Transverse colon (tissue), 4 donors: Measurements from ENCODE around the gene GPD2. TPM values are rescaled to one million over a fixed set of nuclear protein-coding genes. Genes with fewer than 3 reads are reported as not detected.
A peak's percentile ranks its signal among the peaks of the same experiment; 100 is the strongest.

ENCODE experiments used
- DNase-seq: peaks from one replicate; pipeline ENCODE4 v3.0.0-alpha.2; 2019
- H3K27ac ChIP-seq, 4 donors: fragments of 200-600 bp; sonication (generic); 2 replicates each; pipeline ENCODE4 v1.5.1; 2016 to 2018; ENCODE audit warnings: inconsistent platforms in 4 of 4
- H3K27me3 ChIP-seq: fragments of 200-600 bp; sonication (generic); 2 replicates; pipeline ENCODE4 v1.5.1; 2017; ENCODE audit warnings: inconsistent platforms
- H3K36me3 ChIP-seq, 4 donors: fragments of 200-600 bp; sonication (generic); 2 replicates each; pipeline ENCODE4 v1.5.1; 2017 to 2019; ENCODE audit warnings: inconsistent platforms in 4 of 4
- H3K4me1 ChIP-seq, 4 donors: fragments of 200-600 bp; sonication (generic); 2 replicates each; pipeline ENCODE4 v1.5.1; 2017 to 2020; ENCODE audit warnings: inconsistent platforms in 4 of 4
- H3K4me3 ChIP-seq, 4 donors: fragments of 200-600 bp; sonication (generic); 1 replicate in 1 of 4; 2 replicates in 3 of 4; pipeline versions ENCODE4 v1.5.1 to v1.6.1; 2017 to 2019; ENCODE audit warnings: inconsistent platforms in 4 of 4
- H3K9me3 ChIP-seq, 2 donors: fragments of 200-600 bp; sonication (generic); 2 replicates each; pipeline ENCODE4 v1.5.1; 2017 to 2019; ENCODE audit warnings: inconsistent platforms in 2 of 2
- EP300 ChIP-seq: sonication (generic); formaldehyde crosslinking; IDR thresholded peaks from one replicate; pipeline ENCODE4 v1.6.1; 2017; ENCODE audit warnings: antibody characterized with exemption, low read depth
- POLR2A ChIP-seq: fragments of 450-650 bp; IDR thresholded peaks from one replicate; pipeline ENCODE4 v1.6.1; 2016; ENCODE audit warnings: antibody characterized with exemption, mild to moderate bottlenecking, moderate library complexity
- POLR2AphosphoS5 ChIP-seq, 3 donors: sonication (generic); formaldehyde crosslinking; IDR thresholded peaks; one replicate each; pipeline ENCODE4 v1.6.1; 2016; ENCODE audit warnings: antibody characterized with exemption in 3 of 3
- WGBS, 2 donors: methylation state at CpG; one replicate each; pipeline ENCODE4 v1.1.5; 2018; ENCODE audit warnings: low coverage in 1 of 2; 5-methylcytosine and 5-hydroxymethylcytosine counted together
- in situ Hi-C, 4 donors: fragments of 200-750 bp; cut with MboI; loops; one replicate each; pipeline versions ENCODE4 v1.15.0 to v1.15.1; 2017; ENCODE audit warnings: low sequenced_read_pairs in 3 of 4, low pct_ligation_motif_present in 1 of 4, low pct_unique_long_range_greater_than_20kb in 1 of 4
- intact Hi-C: fragments of 100-400 bp; cut with DNase I; formaldehyde crosslinking; loops from one replicate; pipeline ENCODE4 v1.15.1; 2023; ENCODE audit warnings: low total_unique reads
- total RNA-seq, 4 donors: library from RNA; depleted of rRNA; stranded (reverse); fragments of >200 nt; gene quantifications; one replicate each; pipeline ENCODE4 v1.1.0, GENCODE V29; 2016
- TF ChIP-seq, protein P1 (sequence below), 5 experiments: fragments of 200-600 bp in 3 of 5; fragments of 450-650 bp in 2 of 5; sonication (generic) in 3 of 5; IDR thresholded peaks; 1 replicate in 2 of 5; 2 replicates in 3 of 5; pipeline ENCODE4 v1.5.1; 2016 to 2017; ENCODE audit warnings: antibody characterized with exemption in 5 of 5, inconsistent platforms in 3 of 5, mild to moderate bottlenecking in 2 of 5, moderate library complexity in 1 of 5

Gene GPD2
- total RNA-seq, 4 donors from 2014 or later = 65.5 to 161 (median 98.6) TPM

DNA sequence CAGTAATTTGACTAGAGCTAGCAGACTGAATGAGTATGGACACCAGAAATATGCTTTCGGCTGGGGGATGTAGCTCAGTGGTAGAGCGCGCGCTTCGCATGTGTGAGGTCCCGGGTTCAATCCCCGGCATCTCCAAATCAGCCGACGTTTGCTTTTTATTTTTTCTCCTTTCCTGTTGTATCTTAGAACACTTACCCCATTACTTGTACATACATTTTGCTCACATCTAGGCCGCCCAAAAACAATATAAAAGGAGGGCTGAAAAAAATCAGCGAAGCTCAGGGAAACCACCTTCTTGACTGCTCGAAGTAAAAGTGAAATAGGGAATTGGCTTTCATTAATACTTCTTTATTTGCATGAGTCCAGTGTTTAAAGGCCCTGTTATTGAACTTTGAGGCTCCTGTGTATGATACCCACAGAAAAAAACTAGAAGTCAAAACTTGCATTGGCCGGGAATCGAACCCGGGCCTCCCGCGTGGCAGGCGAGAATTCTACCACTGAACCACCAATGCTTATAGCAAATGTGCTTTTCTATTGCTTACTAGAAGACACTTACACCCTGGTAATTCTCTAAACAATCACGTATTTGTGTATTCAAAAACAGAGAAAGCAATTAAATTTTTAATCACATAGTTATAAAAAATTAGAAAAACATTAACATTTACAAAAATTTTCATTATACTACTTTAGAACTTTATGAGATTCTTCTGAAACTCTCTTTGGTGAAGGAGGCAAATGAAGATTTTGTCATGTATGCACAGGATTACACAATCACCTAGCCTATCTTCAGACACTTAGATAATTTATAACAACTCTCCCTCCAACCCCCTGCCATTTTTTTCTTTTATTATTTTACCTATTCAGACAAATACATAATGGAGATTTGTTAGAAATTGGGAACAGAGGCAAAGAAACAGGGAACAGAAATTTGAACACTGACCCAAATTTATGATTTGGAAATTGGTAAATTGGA lies 35.2 kb upstream of the GPD2 start:
- Histone ChIP-seq H3K4me1 (peaks cover 4 to 21% (median 13%) of the 10 kb centered on the region in 4 donors), H3K27me3 (no peaks in the 10 kb centered on the region), H3K9me3 (no peaks in the 10 kb centered on the region), H3K4me3 (peak overlapping the region; percentile 31 to 76 (median 63)), H3K36me3 (no peaks in the 10 kb centered on the region), H3K27ac (peak overlapping the region; percentile 90 to 95 (median 92))
- DNase-seq = peak; percentile 77
- intact Hi-C loops (loop anchor here (2.0 kb wide), 1 partner anchor 66 kb away; no protein-coding TSS in a partner anchor), in situ Hi-C loops (loop anchor here in 1 of 4 donors (25.0 kb wide), 1 partner anchor 486 kb away; no protein-coding TSS in a partner anchor)
- 1% methylated on average over 19 of the region's 19 CpGs for WGBS, 2 donors
- no peak for TF ChIP-seq EP300
- TF ChIP-seq POLR2AphosphoS5 (IDR thresholded peaks at IDR 0.05) = peak in 1 of 3 donors; percentile 51
- no peak for TF ChIP-seq POLR2A
- TF ChIP-seq, protein P1, sequence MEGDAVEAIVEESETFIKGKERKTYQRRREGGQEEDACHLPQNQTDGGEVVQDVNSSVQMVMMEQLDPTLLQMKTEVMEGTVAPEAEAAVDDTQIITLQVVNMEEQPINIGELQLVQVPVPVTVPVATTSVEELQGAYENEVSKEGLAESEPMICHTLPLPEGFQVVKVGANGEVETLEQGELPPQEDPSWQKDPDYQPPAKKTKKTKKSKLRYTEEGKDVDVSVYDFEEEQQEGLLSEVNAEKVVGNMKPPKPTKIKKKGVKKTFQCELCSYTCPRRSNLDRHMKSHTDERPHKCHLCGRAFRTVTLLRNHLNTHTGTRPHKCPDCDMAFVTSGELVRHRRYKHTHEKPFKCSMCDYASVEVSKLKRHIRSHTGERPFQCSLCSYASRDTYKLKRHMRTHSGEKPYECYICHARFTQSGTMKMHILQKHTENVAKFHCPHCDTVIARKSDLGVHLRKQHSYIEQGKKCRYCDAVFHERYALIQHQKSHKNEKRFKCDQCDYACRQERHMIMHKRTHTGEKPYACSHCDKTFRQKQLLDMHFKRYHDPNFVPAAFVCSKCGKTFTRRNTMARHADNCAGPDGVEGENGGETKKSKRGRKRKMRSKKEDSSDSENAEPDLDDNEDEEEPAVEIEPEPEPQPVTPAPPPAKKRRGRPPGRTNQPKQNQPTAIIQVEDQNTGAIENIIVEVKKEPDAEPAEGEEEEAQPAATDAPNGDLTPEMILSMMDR (IDR thresholded peaks at IDR 0.05) = no peak

- no peaks in the 10 kb centered on the region for H3K27me3 ChIP-seq
- TF ChIP-seq POLR2AphosphoS5 (IDR thresholded peaks at IDR 0.05) = no peak
- TF ChIP-seq EP300 = no peak
- no peak for TF ChIP-seq POLR2A
- TF ChIP-seq, protein P1 (IDR thresholded peaks at IDR 0.05) = no peak
- H3K4me3 ChIP-seq = no peak overlapping the region
- intact Hi-C loops = loop anchor here (2.0 kb wide), 1 partner anchor 67 kb away; no protein-coding TSS in a partner anchor
- 61 to 70% methylated on average over 3 to 5 of the region's 5 CpGs for WGBS, 2 donors
- no peak for DNase-seq
- in situ Hi-C loops = loop anchor here in 1 of 4 donors (25.0 kb wide), 1 partner anchor 485 kb away; no protein-coding TSS in a partner anchor
- H3K27ac ChIP-seq = peak overlapping the region; percentile 90 to 95 (median 92)
- no peaks in the 10 kb centered on the region for H3K36me3 ChIP-seq
- H3K9me3 ChIP-seq = no peaks in the 10 kb centered on the region
- H3K4me1 ChIP-seq = peaks cover 4 to 21% (median 13%) of the 10 kb centered on the region in 4 donors
These were observed 34.3 kb upstream of the GPD2 start for GRCh38 chr2:156401861-156402260.

- no peak overlapping the region for H3K27ac ChIP-seq
- H3K9me3 ChIP-seq = no peaks in the 10 kb centered on the region
- no peaks in the 10 kb centered on the region for H3K27me3 ChIP-seq
- no peaks in the 10 kb centered on the region for H3K36me3 ChIP-seq
- TF ChIP-seq EP300 (no peak), POLR2A (no peak), POLR2AphosphoS5 (IDR thresholded peaks at IDR 0.05) (no peak)
- TF ChIP-seq, protein P1 (IDR thresholded peaks at IDR 0.05) = no peak
- 75 to 77% methylated on average over 2 to 3 of the region's 3 CpGs for WGBS, 2 donors
- H3K4me3 ChIP-seq = no peak overlapping the region
- peaks cover 0 to 11% (median 4%) of the 10 kb centered on the region in 4 donors for H3K4me1 ChIP-seq
- in situ Hi-C loops = loop anchor here in 1 of 4 donors (25.0 kb wide), 1 partner anchor 482 kb away; no protein-coding TSS in a partner anchor
- no peak for DNase-seq
- intact Hi-C loops = no loop called here
These were observed 30.6 kb upstream of the GPD2 start for GRCh38 chr2:156405586-156405985.

DNA sequence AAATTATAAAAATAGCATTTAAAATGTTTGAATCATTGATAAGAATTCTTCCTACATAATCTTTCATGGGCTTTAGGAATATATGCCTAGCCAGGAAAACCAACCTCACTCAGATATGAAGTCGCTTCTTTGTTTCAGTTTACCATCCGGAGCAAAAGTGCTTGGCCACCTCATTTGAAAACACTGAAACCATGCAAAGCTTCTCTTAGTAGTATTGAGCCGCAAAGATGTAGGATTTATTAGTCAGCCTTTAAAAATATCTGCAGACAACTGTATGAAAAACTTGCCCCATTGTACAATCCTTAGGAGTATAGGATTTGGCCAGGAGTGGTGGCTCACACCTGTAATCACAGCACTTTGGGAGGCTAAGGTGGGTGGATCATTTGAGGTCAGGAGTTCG lies 24.3 kb upstream of the GPD2 start:
- H3K4me3 ChIP-seq = no peak overlapping the region
- 83 to 85% methylated on average over 2 to 4 of the region's 4 CpGs for WGBS, 2 donors
- H3K27ac ChIP-seq = no peak overlapping the region
- in situ Hi-C loops = loop anchor here in 1 of 4 donors (25.0 kb wide), 1 partner anchor 475 kb away; no protein-coding TSS in a partner anchor
- no peaks in the 10 kb centered on the region for H3K27me3 ChIP-seq
- intact Hi-C loops = no loop called here
- no peaks in the 10 kb centered on the region for H3K4me1 ChIP-seq
- no peaks in the 10 kb centered on the region for H3K36me3 ChIP-seq
- no peak for DNase-seq
- TF ChIP-seq, protein P1 (IDR thresholded peaks at IDR 0.05) = no peak
- no peak for TF ChIP-seq POLR2AphosphoS5 (IDR thresholded peaks at IDR 0.05)
- TF ChIP-seq EP300 = no peak
- no peak for TF ChIP-seq POLR2A
- no peaks in the 10 kb centered on the region for H3K9me3 ChIP-seq
